LNCAP (cell line): Measurements from ENCODE around the gene CCHCR1.

Source experiments
- TF ChIP-seq, protein P1 (sequence below): fragments of 450-650 bp; IDR thresholded peaks from 2 replicates; pipeline ENCODE4 v1.5.1; 2017; ENCODE audit warnings: mild to moderate bottlenecking

CCHCR1 gene

DNA sequence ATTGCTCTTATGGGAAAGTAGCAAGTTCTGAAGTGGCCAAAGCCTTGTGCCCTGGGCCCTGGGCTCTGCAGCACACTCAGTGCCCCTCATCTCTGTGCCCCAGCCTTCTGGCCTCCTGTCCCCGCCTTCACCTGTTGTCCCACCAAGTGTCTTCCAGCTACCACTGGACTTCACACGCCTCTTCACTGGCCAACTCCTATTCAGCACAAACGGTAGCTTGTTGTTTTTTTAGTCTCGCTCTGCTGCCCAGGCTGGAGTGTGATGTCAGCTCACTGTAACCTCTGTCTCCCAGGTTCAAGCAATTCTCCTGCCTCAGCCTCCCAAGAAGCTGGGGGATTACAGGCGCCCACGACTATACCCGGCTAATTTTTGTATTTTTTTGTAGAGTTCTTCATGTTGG is 4.8 kb downstream of the CCHCR1 start:
- TF ChIP-seq, protein P1, sequence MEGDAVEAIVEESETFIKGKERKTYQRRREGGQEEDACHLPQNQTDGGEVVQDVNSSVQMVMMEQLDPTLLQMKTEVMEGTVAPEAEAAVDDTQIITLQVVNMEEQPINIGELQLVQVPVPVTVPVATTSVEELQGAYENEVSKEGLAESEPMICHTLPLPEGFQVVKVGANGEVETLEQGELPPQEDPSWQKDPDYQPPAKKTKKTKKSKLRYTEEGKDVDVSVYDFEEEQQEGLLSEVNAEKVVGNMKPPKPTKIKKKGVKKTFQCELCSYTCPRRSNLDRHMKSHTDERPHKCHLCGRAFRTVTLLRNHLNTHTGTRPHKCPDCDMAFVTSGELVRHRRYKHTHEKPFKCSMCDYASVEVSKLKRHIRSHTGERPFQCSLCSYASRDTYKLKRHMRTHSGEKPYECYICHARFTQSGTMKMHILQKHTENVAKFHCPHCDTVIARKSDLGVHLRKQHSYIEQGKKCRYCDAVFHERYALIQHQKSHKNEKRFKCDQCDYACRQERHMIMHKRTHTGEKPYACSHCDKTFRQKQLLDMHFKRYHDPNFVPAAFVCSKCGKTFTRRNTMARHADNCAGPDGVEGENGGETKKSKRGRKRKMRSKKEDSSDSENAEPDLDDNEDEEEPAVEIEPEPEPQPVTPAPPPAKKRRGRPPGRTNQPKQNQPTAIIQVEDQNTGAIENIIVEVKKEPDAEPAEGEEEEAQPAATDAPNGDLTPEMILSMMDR: no peak

DNA sequence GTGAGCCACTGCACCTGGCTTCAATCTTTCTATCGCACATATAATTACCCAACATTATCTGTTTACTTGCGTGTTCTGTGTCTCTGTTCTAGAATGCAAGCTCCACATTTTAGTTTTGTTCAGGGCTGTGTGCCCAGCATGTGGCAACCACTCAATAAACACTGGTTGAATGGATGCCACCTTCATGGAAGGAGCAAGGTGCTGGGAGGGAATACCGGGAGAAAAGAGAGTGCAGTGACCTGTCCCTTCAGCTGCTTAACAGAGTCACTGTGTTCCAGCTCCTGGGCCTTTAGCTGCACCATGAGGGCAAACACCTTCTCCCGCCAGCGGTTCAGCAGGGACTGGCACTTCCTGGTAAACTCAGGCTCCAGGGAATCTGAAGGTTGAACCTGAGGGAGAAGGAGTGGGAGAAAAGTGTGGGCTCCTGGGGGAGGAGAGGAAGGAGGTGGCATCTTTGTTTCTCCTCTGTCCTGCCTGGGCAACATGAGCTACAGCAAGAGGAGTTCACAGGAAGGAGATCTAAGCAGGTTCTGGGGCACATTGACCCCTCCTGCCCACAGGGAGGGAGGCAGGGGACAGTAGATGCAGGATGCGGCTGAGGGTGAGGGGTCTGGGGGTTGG is 7.7 kb downstream of the CCHCR1 start:
- TF ChIP-seq, protein P1: no peak

DNA sequence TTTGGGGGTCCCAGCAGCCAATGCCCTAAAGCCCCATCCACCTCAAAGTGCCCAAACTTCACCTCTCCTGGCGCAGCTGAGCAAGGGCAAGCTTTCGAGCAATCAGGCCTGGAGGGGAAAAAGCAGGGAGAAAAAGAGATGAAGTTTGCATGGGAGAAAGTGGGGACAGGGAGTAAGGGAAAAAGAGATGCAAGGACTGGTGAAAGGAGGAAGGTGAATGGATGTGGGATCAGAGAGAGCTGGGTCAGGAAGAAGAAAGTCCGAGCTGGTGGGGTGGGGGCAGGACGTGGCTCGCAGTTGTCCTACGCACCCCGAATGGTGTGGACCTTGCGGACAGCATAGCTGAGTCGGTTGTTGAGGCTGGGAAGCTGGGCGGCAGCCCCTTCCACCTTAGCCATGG is 12.2 kb downstream of the CCHCR1 start:
- TF ChIP-seq, protein P1: no peak

DNA sequence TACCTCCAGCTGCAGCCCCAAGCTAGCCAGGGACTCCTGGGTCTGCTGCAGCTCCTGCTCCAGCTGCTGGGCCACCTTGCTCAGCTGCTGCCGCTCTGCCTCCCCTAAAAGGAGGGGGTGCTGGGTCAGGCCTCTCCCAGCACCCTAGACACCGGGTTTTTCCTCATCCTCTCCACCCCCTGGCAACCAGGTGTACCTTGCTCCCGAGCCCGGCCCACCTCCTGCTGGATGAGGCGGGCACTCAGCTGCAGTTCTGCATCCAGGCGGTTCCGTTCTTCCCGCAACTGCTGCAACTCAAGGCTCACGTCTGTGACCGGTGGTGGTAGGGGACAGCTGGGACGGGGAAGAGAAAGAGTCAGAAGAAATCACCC is 12.6 kb downstream of the CCHCR1 start:
- TF ChIP-seq, protein P1: no peak

DNA sequence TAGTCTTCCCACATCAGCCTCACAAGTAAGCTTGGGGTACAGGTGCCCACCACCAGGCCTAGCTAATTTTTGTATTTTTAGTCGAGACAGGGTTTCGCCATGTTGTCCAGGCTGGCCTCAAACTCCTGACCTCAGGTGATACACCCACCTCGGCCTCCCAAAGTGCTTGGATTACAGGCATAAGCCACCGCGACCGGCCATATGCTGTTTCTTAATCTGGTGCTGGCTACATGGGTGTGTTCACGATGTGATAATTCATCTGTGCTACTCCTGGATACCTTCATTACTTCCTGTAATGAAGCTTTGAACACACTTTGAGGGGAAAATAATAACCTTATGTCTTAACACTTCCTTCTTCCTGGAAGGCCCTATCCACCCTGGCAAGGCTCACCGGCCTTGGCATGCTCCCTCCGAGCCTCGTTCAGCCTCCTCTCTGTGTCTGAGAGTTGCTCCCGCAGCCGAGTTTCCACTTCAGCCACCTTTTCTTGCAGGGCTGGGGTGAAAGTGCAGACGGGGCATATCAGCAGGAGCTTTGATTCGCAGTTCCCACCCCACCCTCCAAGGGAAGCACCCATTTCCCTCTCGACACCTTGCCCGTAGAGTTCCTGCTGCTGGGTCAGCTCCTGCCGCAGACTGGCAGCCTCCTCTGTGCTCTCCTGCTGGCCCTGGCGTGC is 13.2 kb downstream of the CCHCR1 start:
- TF ChIP-seq, protein P1: no peak

DNA sequence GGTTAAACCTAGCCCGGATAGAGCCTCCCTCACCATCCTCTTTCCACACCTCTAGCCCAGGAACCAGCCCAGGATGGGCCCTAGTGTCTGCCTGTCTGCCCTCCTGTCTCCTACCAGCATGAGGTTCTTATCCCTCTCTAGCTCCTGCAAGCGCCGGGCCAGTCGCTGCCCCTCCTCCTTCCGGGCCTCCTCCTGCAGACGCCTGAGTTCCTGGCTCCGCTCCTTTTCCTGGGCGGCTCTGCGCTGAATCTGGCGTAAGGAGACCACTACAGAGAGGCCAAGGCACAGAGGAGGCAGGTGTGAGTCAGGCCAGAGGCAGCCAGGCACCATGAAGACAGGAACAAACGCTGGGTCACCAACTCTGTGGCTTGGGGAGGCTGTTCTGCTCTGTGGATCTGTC is 14.5 kb downstream of the CCHCR1 start:
- TF ChIP-seq, protein P1: no peak

DNA sequence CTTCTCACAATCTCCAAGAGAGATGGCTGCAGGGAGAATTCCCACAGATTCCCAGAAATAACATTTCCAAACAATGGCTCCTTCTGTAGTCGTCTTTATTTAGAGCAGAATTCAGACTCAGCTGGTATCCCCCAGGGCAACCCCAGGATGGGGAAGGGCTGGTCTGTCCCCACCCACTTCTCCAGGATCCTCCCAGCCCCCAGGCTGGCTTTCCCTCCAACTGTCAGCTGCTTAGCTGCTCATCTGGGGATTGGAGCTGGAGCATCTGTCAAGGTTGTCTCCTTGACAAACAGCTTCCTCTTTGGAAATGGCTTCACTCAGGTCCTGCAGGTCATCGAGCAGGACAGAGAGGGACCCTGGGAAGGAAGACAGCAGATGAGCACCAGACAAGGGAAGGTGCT is 15.2 kb downstream of the CCHCR1 start:
- TF ChIP-seq, protein P1: no peak
